HCT116 (cell line): ENCODE data around the gene HBB. TPM values are rescaled to one million over a fixed set of nuclear protein-coding genes. Genes with fewer than 3 reads are reported as not detected.

ENCODE experiments used
- ATAC-seq: fragments of 200-7000 bp; cut with Tn5 transposase; 2 replicates; pipeline ENCODE4 v1.9.1; 2020; ENCODE audit warnings: mild to moderate bottlenecking, moderate library complexity
- BruUV-seq: library from RNA; stranded (reverse); fragments of 400-500 nt; replicated peaks from 2 replicates; lab custom pipeline; 2021; lab: Mats Ljungman, UMichigan
- CTCF ChIA-PET: fragments of 300-600 bp; sonication (Branson Sonifier 250); formaldehyde crosslinking; loops from one replicate; lab custom pipeline; 2021; ENCODE audit warnings: antibody characterized with exemption; lab: Charles Lee
- POLR2A ChIA-PET: fragments of 300-600, 350-600 bp; sonication (Branson Sonifier 250); formaldehyde crosslinking; loops from one replicate; lab custom pipeline; 2021; ENCODE audit warnings: antibody characterized with exemption; lab: Charles Lee
- RAD21 ChIA-PET, 2 experiments: fragments of 300-600 bp; sonication (Branson Sonifier 250); formaldehyde crosslinking; loops; one replicate each; lab custom pipeline; 2023; ENCODE audit warnings: low total read pairs in 2 of 2; ENCODE audit not compliant: uncharacterized antibody in 2 of 2, unreplicated experiment in 2 of 2, low non-redundant PET in 1 of 2; lab: Charles Lee
- DNase-seq: peaks from one replicate; pipeline ENCODE4 v3.0.0-alpha.2; 2010; ENCODE audit warnings: low read depth, low spot score
- H2AFZ ChIP-seq: fragments of 200-600 bp; shearing (Covaris generic), sonication (generic); 2 replicates; pipeline ENCODE4 v1.6.1; 2017; ENCODE audit warnings: low read depth, mixed run types, mixed read lengths, antibody characterized with exemption, low read length; ENCODE audit not compliant: poor library complexity, severe bottlenecking
- H3K27ac ChIP-seq: 2 replicates; pipeline ENCODE4 v1.5.1; 2012; ENCODE audit warnings: low read depth, low read length
- H3K27me3 ChIP-seq: fragments of 200-600 bp; sonication (generic); 2 replicates; pipeline ENCODE4 v1.6.1; 2016; ENCODE audit warnings: mixed run types, low read length, mixed read lengths; ENCODE audit not compliant: insufficient read depth
- H3K36me3 ChIP-seq, 2 experiments: fragments of 200-500 bp in 1 of 2; fragments of 200-600 bp in 1 of 2; sonication (Bioruptor generic) in 1 of 2; sonication (generic) in 1 of 2; 2 replicates each; pipeline versions ENCODE4 v1.5.1 to v1.6.1; 2014 to 2016; ENCODE audit warnings: low read length in 2 of 2, inconsistent platforms in 1 of 2, mixed read lengths in 1 of 2, mixed run types in 1 of 2; ENCODE audit not compliant: insufficient read depth in 2 of 2, control insufficient read depth in 1 of 2
- H3K4me1 ChIP-seq, 2 experiments: fragments of 200-600 bp in 1 of 2; sonication (generic) in 1 of 2; 2 replicates each; pipeline versions ENCODE4 v1.5.1 to v1.6.1; 2012 to 2017; ENCODE audit warnings: low read length in 2 of 2, inconsistent platforms in 1 of 2, mild to moderate bottlenecking in 1 of 2, mixed read lengths in 1 of 2, mixed run types in 1 of 2, moderate library complexity in 1 of 2; ENCODE audit not compliant: insufficient read depth in 2 of 2, control insufficient read depth in 1 of 2
- H3K4me2 ChIP-seq: fragments of 200-600 bp; sonication (generic); 2 replicates; pipeline ENCODE4 v1.6.1; 2017; ENCODE audit warnings: mixed run types, low read length, mixed read lengths
- H3K4me3 ChIP-seq, 2 experiments: fragments of 200-600 bp in 1 of 2; sonication (generic) in 1 of 2; replicated peaks in 1 of 2; 2 replicates each; pipeline ENCODE4 v1.5.1; 2011 to 2016; ENCODE audit warnings: low read length in 2 of 2, control low read depth in 1 of 2, low read depth in 1 of 2, mild to moderate bottlenecking in 1 of 2, mixed read lengths in 1 of 2, mixed run types in 1 of 2
- H3K79me2 ChIP-seq: fragments of 200-600 bp; sonication (generic); 2 replicates; pipeline ENCODE4 v1.6.1; 2017; ENCODE audit warnings: mild to moderate bottlenecking, mixed run types, low read length, moderate library complexity, mixed read lengths; ENCODE audit not compliant: insufficient read depth
- H3K9ac ChIP-seq: fragments of 200-600 bp; sonication (generic); 2 replicates; pipeline ENCODE4 v1.6.1; 2016; ENCODE audit warnings: low read length, mixed read lengths
- H3K9me2 ChIP-seq: fragments of 200-600 bp; sonication (generic), shearing (Covaris generic); 2 replicates; pipeline ENCODE4 v1.6.1; 2017; ENCODE audit warnings: mixed run types, mild to moderate bottlenecking, moderate library complexity; ENCODE audit not compliant: insufficient read depth
- H3K9me3 ChIP-seq, 2 experiments: fragments of 200-500 bp in 1 of 2; fragments of 200-600 bp in 1 of 2; sonication (Bioruptor generic) in 1 of 2; sonication (generic) in 1 of 2; 2 replicates each; pipeline ENCODE4 v1.6.1; 2014 to 2017; ENCODE audit warnings: low read length in 2 of 2, mixed read lengths in 2 of 2, inconsistent platforms in 1 of 2, low read depth in 1 of 2, mild to moderate bottlenecking in 1 of 2, mixed run types in 1 of 2, moderate library complexity in 1 of 2; ENCODE audit not compliant: control insufficient read depth in 1 of 2, insufficient read depth in 1 of 2
- H4K20me1 ChIP-seq: fragments of 200-600 bp; sonication (generic), shearing (Covaris generic); 2 replicates; pipeline ENCODE4 v1.6.1; 2017; ENCODE audit warnings: mixed run types, mild to moderate bottlenecking, moderate library complexity; ENCODE audit not compliant: insufficient read depth
- CEBPB ChIP-seq: IDR thresholded peaks from 2 replicates; pipeline ENCODE4 v1.6.1; 2012; ENCODE audit warnings: low read depth
- ELF1 ChIP-seq: IDR thresholded peaks from 2 replicates; pipeline ENCODE4 v1.6.1; 2012; ENCODE audit warnings: low read depth, borderline replicate concordance
- FOSL1 ChIP-seq: IDR thresholded peaks from 2 replicates; pipeline ENCODE4 v1.6.1; 2012; ENCODE audit warnings: low read depth
- JUND ChIP-seq: IDR thresholded peaks from 2 replicates; pipeline ENCODE4 v1.6.1; 2012
- POLR2A ChIP-seq: IDR thresholded peaks from 2 replicates; pipeline ENCODE4 v1.7.0; 2011; ENCODE audit warnings: borderline replicate concordance; ENCODE audit not compliant: insufficient read depth, insufficient read length; ENCODE audit errors: extremely low read depth
- RAD21 ChIP-seq: IDR thresholded peaks from 2 replicates; pipeline ENCODE4 v1.6.1; 2012; ENCODE audit warnings: low read depth, mild to moderate bottlenecking
- SP1 ChIP-seq: IDR thresholded peaks from 2 replicates; pipeline ENCODE4 v1.6.1; 2012; ENCODE audit warnings: low read depth
- intact Hi-C: fragments of 100-400 bp; cut with micrococcal nuclease; formaldehyde crosslinking; loops from 2 replicates; pipeline ENCODE4 v1.10.0; 2022
- total RNA-seq: library from RNA; stranded (reverse); gene quantifications from one replicate; pipeline ENCODE4 v1.2.1, GENCODE V29; 2021; ENCODE audit not compliant: unreplicated experiment
- TF ChIP-seq, protein P1 (sequence below): IDR thresholded peaks from 2 replicates; pipeline ENCODE4 v1.6.1; 2012
- TF ChIP-seq, protein P2 (sequence below): IDR thresholded peaks from 2 replicates; pipeline ENCODE4 v1.6.1; 2011; ENCODE audit warnings: mild to moderate bottlenecking, low read length, moderate library complexity; ENCODE audit not compliant: insufficient replicate concordance; ENCODE audit errors: extremely low read depth

The HBB gene
- total RNA-seq, 1 experiment from 2014 or later: not detected

DNA sequence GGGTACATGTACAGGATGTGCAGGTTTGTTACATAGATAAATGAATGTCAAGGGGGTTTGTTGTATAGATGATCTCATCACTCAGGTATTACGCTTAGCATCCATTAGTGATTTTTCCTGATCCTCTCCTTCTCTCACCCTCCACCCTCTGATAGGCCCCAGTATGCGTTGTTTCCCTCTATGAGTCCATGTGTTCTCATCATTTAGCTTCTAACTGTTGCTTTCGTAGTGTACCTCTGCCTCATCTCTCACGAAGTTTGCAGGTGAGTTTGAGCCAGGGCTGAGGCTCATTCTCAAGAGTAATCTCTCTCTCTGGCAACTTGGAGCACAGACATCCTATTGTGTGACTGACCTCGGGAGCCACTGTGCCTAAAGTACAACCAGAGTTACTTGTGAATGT, 47.5 kb upstream of the HBB start:
- Histone ChIP-seq H3K36me3 (peaks cover 0 to 3% of the 10 kb centered on the region in 2 experiments; a peak in 1 of 4 replicates), H3K4me1 (peaks cover 0 to 15% of the 10 kb centered on the region in 2 experiments; a peak in 1 of 4 replicates)
- no peak for TF ChIP-seq RAD21
- TF ChIP-seq, protein P1, sequence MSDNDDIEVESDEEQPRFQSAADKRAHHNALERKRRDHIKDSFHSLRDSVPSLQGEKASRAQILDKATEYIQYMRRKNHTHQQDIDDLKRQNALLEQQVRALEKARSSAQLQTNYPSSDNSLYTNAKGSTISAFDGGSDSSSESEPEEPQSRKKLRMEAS: no peak
- no peak for TF ChIP-seq FOSL1
- TF ChIP-seq, all 23 proteins: peak for 0
- DNase-seq (no peak), ATAC-seq (no peak)
- POLR2A ChIA-PET: no interaction called here
- no peak overlapping the region for H3K4me2 ChIP-seq
- intact Hi-C loops: no loop called here
- no peak overlapping the region for H3K27ac ChIP-seq
- CTCF ChIA-PET: no interaction called here
- no peaks in the 10 kb centered on the region for H4K20me1 ChIP-seq
- H3K27me3 ChIP-seq: no peaks in the 10 kb centered on the region
- H3K9me2 ChIP-seq: no peaks in the 10 kb centered on the region
- RAD21 ChIA-PET: no interaction called here
- no peaks in the 10 kb centered on the region for H3K9me3 ChIP-seq
- no peak overlapping the region for H2AFZ ChIP-seq
- H3K79me2 ChIP-seq: no peaks in the 10 kb centered on the region
- no peak overlapping the region for H3K9ac ChIP-seq
- no TSS peak for BruUV-seq
- H3K4me3 ChIP-seq: no peak overlapping the region

DNA sequence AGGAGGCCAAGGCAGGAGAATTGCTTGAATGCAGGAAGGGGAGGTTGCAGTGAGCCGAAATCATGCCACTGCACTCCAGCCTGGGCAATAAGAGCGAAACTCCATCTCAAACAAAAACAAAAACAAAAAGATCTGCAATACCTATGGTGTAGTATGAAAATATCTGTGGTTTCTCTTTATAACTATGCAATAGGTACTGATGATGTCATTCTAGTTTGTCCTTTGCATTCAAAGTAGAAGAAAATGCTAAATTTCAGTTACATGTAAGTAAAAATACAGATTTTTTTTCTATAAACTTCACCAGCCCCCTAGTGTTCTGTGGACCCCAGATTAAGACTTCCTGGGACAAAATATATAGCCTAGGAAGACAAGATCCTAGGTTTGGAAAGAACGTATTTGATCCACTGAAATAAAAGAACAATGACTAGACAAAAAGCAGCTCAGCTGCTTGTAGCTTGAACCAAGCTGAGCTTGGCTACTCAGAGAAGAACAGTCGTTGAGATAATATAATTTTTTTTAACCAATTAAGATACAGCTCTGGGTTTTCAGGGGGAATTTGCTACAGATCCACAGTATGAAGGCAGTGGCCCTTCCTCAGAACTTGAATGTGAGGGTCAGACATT, 45.6 kb upstream of the HBB start:
- ChIA-PET RAD21 (no interaction called here), CTCF (no interaction called here), POLR2A (no interaction called here)
- intact Hi-C loops: no loop called here
- Histone ChIP-seq H3K9me2 (no peaks in the 10 kb centered on the region), H3K27ac (no peak overlapping the region), H4K20me1 (no peaks in the 10 kb centered on the region), H3K4me2 (no peak overlapping the region), H2AFZ (no peak overlapping the region), H3K27me3 (no peaks in the 10 kb centered on the region), H3K4me1 (peaks cover 0 to 5% of the 10 kb centered on the region in 2 experiments; a peak in 1 of 4 replicates), H3K9me3 (no peaks in the 10 kb centered on the region), H3K9ac (no peak overlapping the region), H3K79me2 (no peaks in the 10 kb centered on the region), H3K36me3 (peaks cover 0 to 8% of the 10 kb centered on the region in 2 experiments; a peak in 1 of 4 replicates), H3K4me3 (no peak overlapping the region)
- no peak for TF ChIP-seq CEBPB
- TF ChIP-seq ELF1: no peak
- no peak for TF ChIP-seq FOSL1
- TF ChIP-seq, protein P2, sequence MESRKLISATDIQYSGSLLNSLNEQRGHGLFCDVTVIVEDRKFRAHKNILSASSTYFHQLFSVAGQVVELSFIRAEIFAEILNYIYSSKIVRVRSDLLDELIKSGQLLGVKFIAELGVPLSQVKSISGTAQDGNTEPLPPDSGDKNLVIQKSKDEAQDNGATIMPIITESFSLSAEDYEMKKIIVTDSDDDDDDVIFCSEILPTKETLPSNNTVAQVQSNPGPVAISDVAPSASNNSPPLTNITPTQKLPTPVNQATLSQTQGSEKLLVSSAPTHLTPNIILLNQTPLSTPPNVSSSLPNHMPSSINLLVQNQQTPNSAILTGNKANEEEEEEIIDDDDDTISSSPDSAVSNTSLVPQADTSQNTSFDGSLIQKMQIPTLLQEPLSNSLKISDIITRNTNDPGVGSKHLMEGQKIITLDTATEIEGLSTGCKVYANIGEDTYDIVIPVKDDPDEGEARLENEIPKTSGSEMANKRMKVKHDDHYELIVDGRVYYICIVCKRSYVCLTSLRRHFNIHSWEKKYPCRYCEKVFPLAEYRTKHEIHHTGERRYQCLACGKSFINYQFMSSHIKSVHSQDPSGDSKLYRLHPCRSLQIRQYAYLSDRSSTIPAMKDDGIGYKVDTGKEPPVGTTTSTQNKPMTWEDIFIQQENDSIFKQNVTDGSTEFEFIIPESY: no peak
- TF ChIP-seq JUND: no peak
- TF ChIP-seq RAD21: no peak
- TF ChIP-seq POLR2A: no peak
- TF ChIP-seq SP1: no peak
- ATAC-seq (no peak), DNase-seq (no peak)
- no TSS peak for BruUV-seq
